GM13977 (cell line): ENCODE measurements around the gene TVP23A.

Experiments
- DNase-seq: peaks from one replicate; pipeline ENCODE4 v3.0.0; 2012; ENCODE audit warnings: low spot score
- in situ Hi-C: fragments of 300-500 bp; cut with MboI; formaldehyde crosslinking; loops from one replicate; pipeline ENCODE4 v1.12.0; 2022; ENCODE audit warnings: low sequenced_read_pairs, low pct_unique_long_range_greater_than_20kb, mixed read lengths, inconsistent platforms; ENCODE audit not compliant: unreplicated experiment
- TF ChIP-seq, protein P1 (sequence below): IDR thresholded peaks from 2 replicates; pipeline ENCODE4 v1.5.1; 2012; ENCODE audit warnings: mild to moderate bottlenecking, control low read depth; ENCODE audit not compliant: insufficient read depth; ENCODE audit errors: extremely low read depth, missing control alignments

Gene TVP23A

DNA sequence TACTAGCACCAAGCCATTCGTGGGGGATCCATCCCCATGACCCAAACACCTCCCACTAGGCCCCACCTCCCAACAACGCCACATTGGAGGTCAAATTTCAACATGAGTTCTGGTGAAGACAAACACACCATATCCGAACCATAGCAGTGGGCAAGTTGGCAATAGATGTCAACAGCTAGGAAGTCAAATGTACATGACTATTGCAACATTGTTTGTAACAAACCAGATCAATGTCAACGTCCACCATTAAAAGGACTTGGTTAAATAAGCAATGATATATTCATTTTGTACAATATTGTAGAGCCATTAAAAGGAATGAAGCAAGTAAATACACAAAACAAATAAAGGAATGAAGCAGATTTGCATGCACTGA, 31.9 kb upstream of the TVP23A start:
- TF ChIP-seq, protein P1, sequence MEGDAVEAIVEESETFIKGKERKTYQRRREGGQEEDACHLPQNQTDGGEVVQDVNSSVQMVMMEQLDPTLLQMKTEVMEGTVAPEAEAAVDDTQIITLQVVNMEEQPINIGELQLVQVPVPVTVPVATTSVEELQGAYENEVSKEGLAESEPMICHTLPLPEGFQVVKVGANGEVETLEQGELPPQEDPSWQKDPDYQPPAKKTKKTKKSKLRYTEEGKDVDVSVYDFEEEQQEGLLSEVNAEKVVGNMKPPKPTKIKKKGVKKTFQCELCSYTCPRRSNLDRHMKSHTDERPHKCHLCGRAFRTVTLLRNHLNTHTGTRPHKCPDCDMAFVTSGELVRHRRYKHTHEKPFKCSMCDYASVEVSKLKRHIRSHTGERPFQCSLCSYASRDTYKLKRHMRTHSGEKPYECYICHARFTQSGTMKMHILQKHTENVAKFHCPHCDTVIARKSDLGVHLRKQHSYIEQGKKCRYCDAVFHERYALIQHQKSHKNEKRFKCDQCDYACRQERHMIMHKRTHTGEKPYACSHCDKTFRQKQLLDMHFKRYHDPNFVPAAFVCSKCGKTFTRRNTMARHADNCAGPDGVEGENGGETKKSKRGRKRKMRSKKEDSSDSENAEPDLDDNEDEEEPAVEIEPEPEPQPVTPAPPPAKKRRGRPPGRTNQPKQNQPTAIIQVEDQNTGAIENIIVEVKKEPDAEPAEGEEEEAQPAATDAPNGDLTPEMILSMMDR: no peak
- in situ Hi-C loops: no loop called here
- DNase-seq: no peak

DNA sequence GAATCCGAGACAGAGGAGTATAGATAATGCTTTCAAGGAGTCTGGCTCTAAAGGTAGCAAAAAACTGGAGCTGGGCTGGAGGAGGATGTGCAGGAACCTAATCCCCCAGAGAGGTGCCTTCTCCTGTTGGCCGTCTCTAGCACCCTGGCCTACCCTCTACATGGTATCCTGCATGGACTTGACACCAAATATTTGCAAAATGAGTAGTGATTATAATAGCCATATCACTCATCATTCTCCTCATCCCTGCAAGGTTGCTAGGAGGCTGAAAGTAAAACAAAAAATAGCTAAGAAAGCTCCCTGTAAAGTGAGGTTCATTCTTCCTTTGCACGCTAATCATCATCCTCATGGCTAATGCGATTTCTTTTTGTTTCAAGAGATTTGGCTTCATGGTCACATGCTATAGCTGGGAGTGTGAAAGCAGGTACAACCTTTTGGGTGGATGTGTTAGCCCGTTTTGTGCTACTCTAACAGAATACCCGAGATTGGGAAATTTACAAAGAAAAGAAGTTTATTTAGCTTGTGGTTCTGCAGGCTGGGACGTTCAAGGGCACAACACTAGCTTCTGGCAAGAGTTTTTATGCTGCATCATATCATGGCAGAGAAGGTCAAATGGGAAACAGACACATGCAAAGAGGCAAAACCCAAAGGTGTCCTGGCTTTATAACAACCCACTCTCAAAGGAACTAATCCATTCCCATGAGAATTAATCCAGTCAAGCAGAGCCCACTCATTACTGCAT, 31.3 kb upstream of the TVP23A start:
- TF ChIP-seq, protein P1: no peak

DNA sequence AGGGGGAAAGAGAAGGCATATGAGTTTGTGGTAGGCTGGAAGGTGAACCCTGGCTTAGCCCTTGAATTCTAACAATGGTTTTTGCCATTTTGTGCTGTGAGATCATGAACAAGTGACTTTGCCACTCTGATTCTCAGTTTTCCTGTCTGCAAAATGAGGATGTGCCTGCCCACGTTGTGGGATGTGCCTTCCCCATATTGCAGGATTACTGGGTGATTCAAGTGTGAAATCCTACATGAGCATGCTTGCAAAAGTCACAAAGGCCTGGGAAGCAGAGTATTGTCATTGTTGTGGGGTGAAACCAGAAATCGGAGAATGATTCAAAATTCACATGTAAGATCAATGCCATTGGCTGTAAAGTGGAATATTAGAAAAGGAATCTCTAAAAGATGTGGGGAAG, 28.6 kb upstream of the TVP23A start:
- in situ Hi-C loops: no loop called here
- TF ChIP-seq, protein P1: no peak
- DNase-seq: no peak

More for the DNA sequence above, 31.3 kb upstream of the TVP23A start:
- DNase-seq: no peak
- in situ Hi-C loops: no loop called here

DNA sequence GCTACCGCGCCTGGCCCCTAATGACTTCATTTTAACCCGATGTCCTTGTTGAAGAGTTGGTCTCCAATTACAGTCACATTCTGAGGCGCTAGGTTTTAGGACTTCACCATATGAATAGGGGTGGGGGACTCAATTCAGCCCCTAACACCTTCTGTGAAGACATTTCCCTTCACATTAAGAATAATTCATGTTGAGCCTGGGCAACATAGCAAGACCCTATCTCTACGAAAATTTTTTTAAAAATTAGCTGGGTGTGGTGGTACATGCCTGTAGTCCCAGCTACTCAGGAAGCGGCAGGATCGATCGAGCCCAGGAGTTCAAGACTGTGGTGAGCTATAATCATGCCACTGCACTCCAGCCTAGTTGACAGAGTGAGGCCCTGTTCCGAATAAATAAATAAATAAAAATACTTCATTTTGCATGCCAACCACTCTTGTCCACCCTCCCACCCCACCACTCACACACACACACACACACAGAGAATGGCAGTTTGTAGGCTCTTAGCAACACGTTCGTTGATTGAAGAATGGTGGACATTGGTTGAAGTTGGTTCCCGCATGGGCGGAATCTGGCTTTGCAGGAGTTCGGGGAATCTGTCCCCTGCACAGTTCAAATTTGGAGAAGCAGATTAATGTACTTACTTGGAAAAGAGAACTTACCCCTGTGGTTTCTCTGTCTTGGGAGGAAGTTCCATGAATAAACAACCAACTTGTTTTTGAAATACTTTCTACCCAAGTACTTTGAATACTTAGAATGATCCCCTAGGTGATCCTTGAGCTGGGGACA, 27.8 kb upstream of the TVP23A start:
- no peak for DNase-seq
- TF ChIP-seq, protein P1: no peak
- in situ Hi-C loops: no loop called here

DNA sequence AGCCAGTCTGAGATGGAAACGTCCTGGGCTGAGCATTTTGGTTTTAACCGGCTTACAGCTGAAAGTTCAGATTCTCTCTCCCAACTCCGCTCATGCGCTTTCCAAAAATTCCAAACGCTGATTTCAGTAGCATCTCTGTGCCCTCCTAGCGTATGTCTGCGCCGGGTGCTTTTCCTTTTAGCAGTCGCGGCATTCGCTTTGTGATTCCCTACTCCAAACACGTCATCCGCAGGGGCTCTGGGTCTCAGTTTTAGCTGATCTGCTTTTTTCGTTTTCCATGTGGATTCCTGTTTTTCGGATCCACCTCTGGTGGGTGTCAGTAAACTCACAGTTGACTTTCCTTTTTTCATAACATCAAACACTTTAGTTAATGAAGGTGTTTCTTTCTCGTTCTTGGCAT, 22.1 kb upstream of the TVP23A start:
- no peak for DNase-seq
- in situ Hi-C loops: no loop called here
- TF ChIP-seq, protein P1: no peak

DNA sequence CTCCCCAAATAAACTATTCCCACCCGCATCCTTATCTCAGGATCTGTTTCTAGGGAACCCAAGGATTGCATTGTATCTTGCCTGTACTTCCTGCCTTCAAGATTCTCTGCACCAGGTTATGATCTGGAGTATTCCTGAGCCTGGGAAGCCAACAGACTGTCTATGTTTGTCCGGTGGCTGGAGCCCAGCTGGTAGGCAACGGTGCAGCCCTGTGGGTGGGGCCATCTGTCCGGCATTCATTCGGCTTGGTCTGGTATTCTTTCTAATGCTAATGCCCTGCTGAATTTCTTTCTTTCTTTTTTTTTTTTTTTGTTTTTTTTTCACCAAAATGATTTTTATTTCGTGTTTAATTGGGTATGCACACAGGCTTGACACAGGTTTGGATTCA, 20.7 kb upstream of the TVP23A start:
- in situ Hi-C loops: no loop called here
- no peak for DNase-seq
- TF ChIP-seq, protein P1: no peak
